Common myeloid progenitor, CD34-positive (primary cell): Measurements from ENCODE around the gene NHERF1.

ENCODE experiments used
- CTCF ChIA-PET: fragments of 350-600 bp; sonication (Branson Sonifier 250); formaldehyde crosslinking; loops from one replicate; lab custom pipeline; 2021; ENCODE audit warnings: antibody characterized with exemption; lab: Charles Lee
- POLR2A ChIA-PET: fragments of 350-600 bp; sonication (Branson Sonifier 250); formaldehyde crosslinking; loops from one replicate; lab custom pipeline; 2021; ENCODE audit warnings: antibody characterized with exemption; lab: Charles Lee
- DNase-seq, 3 donors: peaks; one replicate each; pipeline versions ENCODE4 v3.0.0 to v3.0.0-alpha.2; 2013
- H3K27ac ChIP-seq, 2 experiments: 1 replicate in 1 of 2; 2 replicates in 1 of 2; pipeline ENCODE4 v1.7.0; 2013; ENCODE audit warnings: inconsistent platforms in 2 of 2, low read length in 2 of 2, mild to moderate bottlenecking in 2 of 2, low read depth in 1 of 2, moderate library complexity in 1 of 2; ENCODE audit not compliant: severe bottlenecking in 2 of 2, insufficient read depth in 1 of 2, poor library complexity in 1 of 2
- H3K27me3 ChIP-seq, 5 experiments: replicated peaks in 2 of 5; 1 replicate in 3 of 5; 2 replicates in 2 of 5; pipeline versions ENCODE4 v1.6.1 to v1.7.0; 2013; ENCODE audit warnings: low read length in 4 of 5, mild to moderate bottlenecking in 2 of 5, moderate library complexity in 2 of 5, inconsistent platforms in 1 of 5; ENCODE audit not compliant: insufficient read depth in 5 of 5, control insufficient read depth in 4 of 5
- H3K36me3 ChIP-seq, 4 experiments: 1 replicate in 2 of 4; 2 replicates in 2 of 4; pipeline versions ENCODE4 v1.6.1 to v1.7.0; 2013; ENCODE audit warnings: low read length in 3 of 4, control low read depth in 1 of 4, mild to moderate bottlenecking in 1 of 4; ENCODE audit not compliant: control insufficient read depth in 4 of 4, insufficient read depth in 4 of 4
- H3K4me1 ChIP-seq, 4 experiments: 1 replicate in 3 of 4; 2 replicates in 1 of 4; pipeline versions ENCODE4 v1.6.1 to v1.7.1; 2013; ENCODE audit warnings: low read length in 3 of 4, mild to moderate bottlenecking in 3 of 4, control low read depth in 1 of 4, inconsistent platforms in 1 of 4, moderate library complexity in 1 of 4; ENCODE audit not compliant: control insufficient read depth in 4 of 4, insufficient read depth in 4 of 4; ENCODE audit errors: control extremely low read depth in 1 of 4
- H3K4me3 ChIP-seq, 7 experiments: 1 replicate in 4 of 7; 2 replicates in 3 of 7; pipeline versions ENCODE4 v1.5.1 to v1.7.0; 2013; ENCODE audit warnings: mild to moderate bottlenecking in 7 of 7, low read length in 6 of 7, moderate library complexity in 6 of 7, inconsistent platforms in 2 of 7, low read depth in 2 of 7, control low read depth in 1 of 7; ENCODE audit not compliant: insufficient read depth in 4 of 7, control insufficient read depth in 1 of 7; ENCODE audit errors: extremely low read depth in 1 of 7
- H3K9me3 ChIP-seq, 5 experiments: 1 replicate in 4 of 5; 2 replicates in 1 of 5; pipeline versions ENCODE4 v1.6.1 to v1.7.1; 2013; ENCODE audit warnings: low read length in 4 of 5, mild to moderate bottlenecking in 2 of 5, inconsistent platforms in 1 of 5, low read depth in 1 of 5, moderate library complexity in 1 of 5; ENCODE audit not compliant: control insufficient read depth in 4 of 5, insufficient read depth in 2 of 5; ENCODE audit errors: control extremely low read depth in 1 of 5
- WGBS: methylation state at CpG from one replicate; pipeline ENCODE4 v1.1.5; 2013; ENCODE audit not compliant: insufficient coverage; 5-methylcytosine and 5-hydroxymethylcytosine counted together

The NHERF1 gene

GRCh38 chr17:74752415-74752814 is 4.0 kb downstream of the NHERF1 start:
- Histone ChIP-seq H3K27ac (peak overlapping the region in 1 of 2 experiments; percentile 58), H3K27me3 (no peaks in the 10 kb centered on the region), H3K4me3 (no peak overlapping the region), H3K9me3 (no peaks in the 10 kb centered on the region), H3K36me3 (peaks cover 0 to 19% (median 11%) of the 10 kb centered on the region in 4 experiments), H3K4me1 (peaks cover 19 to 80% (median 68%) of the 10 kb centered on the region in 4 experiments)
- POLR2A ChIA-PET = interaction anchor here (6.3 kb wide), 1 partner anchor 8 kb away, joined by 71 read pairs; no protein-coding TSS in a partner anchor
- DNase-seq = no peak
- 92% methylated on average over 9 of the region's 9 CpGs for WGBS
- CTCF ChIA-PET = interaction anchor here (1.3 to 11.0 kb wide), 6 partner anchors 8 to 95 kb away, joined by 3 to 175 read pairs (median 14); partner anchors contain the start of genes NAT9 and RAB37

- H3K4me1 ChIP-seq = peaks cover 19 to 80% (median 68%) of the 10 kb centered on the region in 4 experiments
- H3K27ac ChIP-seq = no peak overlapping the region
- H3K9me3 ChIP-seq = no peaks in the 10 kb centered on the region
- no peaks in the 10 kb centered on the region for H3K27me3 ChIP-seq
- H3K4me3 ChIP-seq = no peak overlapping the region
- no peak for DNase-seq
- ChIA-PET POLR2A (no interaction called here), CTCF (interaction anchor here (0.9 to 11.0 kb wide), 6 partner anchors 11 to 109 kb away, joined by 3 to 175 read pairs (median 8); partner anchors contain the start of genes NAT9 and RAB37)
- H3K36me3 ChIP-seq = peaks cover 0 to 19% (median 10%) of the 10 kb centered on the region in 4 experiments
- WGBS = 100% methylated on average over 5 of the region's 7 CpGs
Observed at GRCh38 chr17:74752822-74753401, 4.5 kb downstream of the NHERF1 start.

GRCh38 chr17:74754832-74755231 is 6.4 kb downstream of the NHERF1 start:
- H3K27ac ChIP-seq = no peak overlapping the region
- POLR2A ChIA-PET = interaction anchor here (0.7 to 1.2 kb wide), 2 partner anchors 11 to 26 kb away, joined by 3 to 7 read pairs; no protein-coding TSS in a partner anchor
- WGBS = 97% methylated on average over 3 of the region's 3 CpGs

GRCh38 chr17:74755533-74755932 is 7.1 kb downstream of the NHERF1 start:
- Histone ChIP-seq H3K4me1 (peaks cover 19 to 91% (median 82%) of the 10 kb centered on the region in 4 experiments), H3K9me3 (no peaks in the 10 kb centered on the region), H3K4me3 (no peak overlapping the region), H3K36me3 (peaks cover 0 to 19% (median 10%) of the 10 kb centered on the region in 4 experiments), H3K27ac (no peak overlapping the region), H3K27me3 (no peaks in the 10 kb centered on the region)
- WGBS = 97% methylated on average over 8 of the region's 8 CpGs
- no peak for DNase-seq
- ChIA-PET CTCF (interaction anchor here (0.9 to 11.0 kb wide), 6 partner anchors 9 to 96 kb away, joined by 3 to 175 read pairs (median 31); partner anchors contain the start of genes NAT9, NHERF1 and RAB37), POLR2A (interaction anchor here (0.7 kb wide), 1 partner anchor 839 kb away, joined by 3 read pairs; no protein-coding TSS in a partner anchor)

More at GRCh38 chr17:74754832-74755231, 6.4 kb downstream of the NHERF1 start:
- Histone ChIP-seq H3K9me3 (no peaks in the 10 kb centered on the region), H3K36me3 (peaks cover 0 to 19% (median 10%) of the 10 kb centered on the region in 4 experiments), H3K4me1 (peaks cover 19 to 91% (median 82%) of the 10 kb centered on the region in 4 experiments), H3K4me3 (no peak overlapping the region), H3K27me3 (no peaks in the 10 kb centered on the region)
- CTCF ChIA-PET = interaction anchor here (0.7 to 11.0 kb wide), 10 partner anchors 8 to 28 kb away, joined by 3 to 175 read pairs (median 5); partner anchors contain the start of genes NAT9, NHERF1 and RAB37
- no peak for DNase-seq

GRCh38 chr17:74756891-74757290 is 8.5 kb downstream of the NHERF1 start:
- Histone ChIP-seq H3K27me3 (no peaks in the 10 kb centered on the region), H3K4me3 (peak overlapping the region in 3 of 7 experiments; percentile 19 to 55 (median 42)), H3K36me3 (peaks cover 0 to 28% (median 11%) of the 10 kb centered on the region in 4 experiments), H3K4me1 (peaks cover 14 to 91% (median 79%) of the 10 kb centered on the region in 4 experiments), H3K9me3 (no peaks in the 10 kb centered on the region), H3K27ac (peak overlapping the region; percentile 40 to 76)
- WGBS = 35% methylated on average over 3 of the region's 3 CpGs
- CTCF ChIA-PET = interaction anchor here (0.8 to 11.0 kb wide), 8 partner anchors 11 to 100 kb away, joined by 3 to 175 read pairs (median 6); partner anchors contain the start of genes NAT9, NHERF1 and RAB37
- no peak for DNase-seq
- POLR2A ChIA-PET = interaction anchor here (1.1 kb wide), 1 partner anchor 9 kb away, joined by 4 read pairs; the partner anchor contains the start of gene NHERF1

- ChIA-PET CTCF (interaction anchor here (0.7 to 11.0 kb wide), 7 partner anchors 7 to 101 kb away, joined by 3 to 175 read pairs (median 58); partner anchors contain the start of genes NAT9, NHERF1 and RAB37), POLR2A (interaction anchor here (6.0 kb wide), 1 partner anchor 8 kb away, joined by 71 read pairs; the partner anchor contains the start of gene NHERF1)
- Histone ChIP-seq H3K4me3 (peak overlapping the region in 4 of 7 experiments; percentile 44 to 65 (median 50)), H3K4me1 (peaks cover 13 to 85% (median 73%) of the 10 kb centered on the region in 4 experiments), H3K36me3 (peaks cover 0 to 31% (median 10%) of the 10 kb centered on the region in 4 experiments), H3K27ac (peak overlapping the region; percentile 40 to 76), H3K27me3 (no peaks in the 10 kb centered on the region), H3K9me3 (no peaks in the 10 kb centered on the region)
- 43% methylated on average over 1 of the region's 3 CpGs for WGBS
- no peak for DNase-seq
Observed at GRCh38 chr17:74757502-74757901, 9.1 kb downstream of the NHERF1 start.
